GM12801 (cell line): ENCODE data around the gene SLAMF8.

Experiments
- TF ChIP-seq, protein P1 (sequence below): IDR thresholded peaks from one replicate; pipeline ENCODE4 v1.5.1; 2011; ENCODE audit warnings: control low read depth; ENCODE audit not compliant: insufficient read length; ENCODE audit errors: extremely low read depth

Gene SLAMF8

DNA sequence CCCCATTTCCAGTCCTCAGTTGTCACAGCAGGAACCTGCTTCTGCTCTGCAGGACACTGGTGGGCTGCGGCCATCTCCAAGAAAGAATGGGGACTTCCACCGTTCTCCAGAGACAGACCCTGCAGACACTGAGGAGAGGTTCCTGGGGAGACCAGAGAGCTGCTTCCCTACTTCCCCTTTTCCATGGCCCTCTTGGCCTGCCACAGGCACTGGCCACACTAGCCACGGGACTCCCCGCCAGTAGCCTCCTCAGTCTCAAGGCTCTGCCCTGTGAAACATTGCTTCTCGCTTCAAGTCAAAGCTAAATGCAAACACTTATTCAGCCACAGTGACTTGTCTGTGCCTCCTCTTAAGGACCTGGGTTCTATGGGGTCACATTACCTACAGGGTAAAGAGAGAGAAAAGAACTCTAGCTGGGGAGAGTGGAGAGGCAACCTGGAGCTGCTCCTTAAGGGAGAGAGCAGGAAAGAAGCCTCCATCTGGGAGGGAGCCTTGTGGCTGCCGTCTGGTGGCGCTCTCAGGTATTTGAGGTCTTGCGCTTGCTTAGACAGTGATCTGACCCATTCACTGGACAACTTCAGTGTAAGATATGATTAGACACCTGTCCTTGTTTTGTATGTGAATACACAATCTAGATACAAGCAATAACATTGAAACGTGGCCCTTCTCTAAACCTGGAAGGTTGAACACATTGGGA is 5.4 kb upstream of the SLAMF8 start:
- TF ChIP-seq, protein P1, sequence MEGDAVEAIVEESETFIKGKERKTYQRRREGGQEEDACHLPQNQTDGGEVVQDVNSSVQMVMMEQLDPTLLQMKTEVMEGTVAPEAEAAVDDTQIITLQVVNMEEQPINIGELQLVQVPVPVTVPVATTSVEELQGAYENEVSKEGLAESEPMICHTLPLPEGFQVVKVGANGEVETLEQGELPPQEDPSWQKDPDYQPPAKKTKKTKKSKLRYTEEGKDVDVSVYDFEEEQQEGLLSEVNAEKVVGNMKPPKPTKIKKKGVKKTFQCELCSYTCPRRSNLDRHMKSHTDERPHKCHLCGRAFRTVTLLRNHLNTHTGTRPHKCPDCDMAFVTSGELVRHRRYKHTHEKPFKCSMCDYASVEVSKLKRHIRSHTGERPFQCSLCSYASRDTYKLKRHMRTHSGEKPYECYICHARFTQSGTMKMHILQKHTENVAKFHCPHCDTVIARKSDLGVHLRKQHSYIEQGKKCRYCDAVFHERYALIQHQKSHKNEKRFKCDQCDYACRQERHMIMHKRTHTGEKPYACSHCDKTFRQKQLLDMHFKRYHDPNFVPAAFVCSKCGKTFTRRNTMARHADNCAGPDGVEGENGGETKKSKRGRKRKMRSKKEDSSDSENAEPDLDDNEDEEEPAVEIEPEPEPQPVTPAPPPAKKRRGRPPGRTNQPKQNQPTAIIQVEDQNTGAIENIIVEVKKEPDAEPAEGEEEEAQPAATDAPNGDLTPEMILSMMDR: no peak

GRCh38 chr1:159823406-159823805 is 3.3 kb upstream of the SLAMF8 start:
- TF ChIP-seq, protein P1: no peak

DNA sequence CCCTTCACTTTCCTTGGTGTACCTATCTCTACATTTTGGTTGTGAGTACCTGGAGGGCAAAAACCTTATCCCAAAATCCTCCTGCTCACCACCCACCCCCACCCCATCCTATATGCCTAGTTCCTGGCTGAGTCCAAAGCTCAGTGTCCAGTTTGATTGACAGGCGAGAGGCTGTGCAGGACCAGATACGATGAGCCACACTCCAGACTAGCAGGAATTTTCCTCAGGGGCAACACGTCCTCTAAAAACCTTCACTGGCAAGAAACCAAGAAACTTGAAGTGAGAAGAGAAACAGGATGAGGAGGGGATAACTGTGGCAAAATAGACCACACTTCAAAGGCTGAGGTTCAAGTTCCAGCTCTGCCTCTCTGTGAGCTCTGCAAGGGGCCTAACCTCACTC is 1.1 kb upstream of the SLAMF8 start:
- TF ChIP-seq, protein P1: no peak

DNA sequence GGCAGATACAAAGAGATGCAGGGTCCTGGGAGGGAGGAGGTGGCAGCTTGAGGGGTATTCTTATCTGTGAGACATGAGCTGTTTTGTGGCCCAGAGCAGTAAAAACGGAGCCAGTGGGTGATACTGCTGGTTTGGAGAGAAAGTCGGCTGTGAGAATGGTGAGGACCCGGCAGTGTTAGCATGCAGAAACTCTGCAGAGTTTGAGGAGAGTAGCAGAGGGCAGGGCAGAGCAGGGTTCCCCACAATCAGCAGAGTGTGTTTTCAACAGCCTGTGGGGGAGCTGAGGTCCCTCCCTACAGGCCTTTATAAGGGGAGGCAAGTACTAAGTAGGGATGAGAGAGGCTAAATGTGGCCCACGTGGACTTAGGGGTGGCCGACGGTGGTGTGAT is 423 bp downstream of the SLAMF8 start:
- TF ChIP-seq, protein P1: no peak

- TF ChIP-seq, protein P1: no peak
These were observed 876 bp downstream of the SLAMF8 start for GRCh38 chr1:159827549-159827948.

DNA sequence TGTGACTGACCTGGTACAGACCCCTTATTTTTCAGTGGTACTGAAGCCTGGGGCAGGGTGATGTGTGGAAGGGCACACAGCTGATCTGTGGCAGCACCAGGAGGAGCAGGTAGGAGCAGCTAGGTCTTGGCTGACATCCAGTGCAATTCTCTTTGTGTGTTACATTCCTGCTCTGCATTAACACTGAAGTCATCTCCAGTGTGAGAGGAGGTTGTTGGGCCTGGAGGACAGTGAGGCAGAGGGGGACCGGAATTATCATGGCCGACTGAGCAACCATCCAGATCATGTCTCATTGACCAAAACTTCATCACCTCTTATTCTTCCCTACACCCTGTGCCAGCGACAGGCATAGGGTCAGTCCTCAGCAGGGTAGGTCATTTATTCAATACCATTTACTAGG is 1.5 kb downstream of the SLAMF8 start:
- TF ChIP-seq, protein P1: no peak

DNA sequence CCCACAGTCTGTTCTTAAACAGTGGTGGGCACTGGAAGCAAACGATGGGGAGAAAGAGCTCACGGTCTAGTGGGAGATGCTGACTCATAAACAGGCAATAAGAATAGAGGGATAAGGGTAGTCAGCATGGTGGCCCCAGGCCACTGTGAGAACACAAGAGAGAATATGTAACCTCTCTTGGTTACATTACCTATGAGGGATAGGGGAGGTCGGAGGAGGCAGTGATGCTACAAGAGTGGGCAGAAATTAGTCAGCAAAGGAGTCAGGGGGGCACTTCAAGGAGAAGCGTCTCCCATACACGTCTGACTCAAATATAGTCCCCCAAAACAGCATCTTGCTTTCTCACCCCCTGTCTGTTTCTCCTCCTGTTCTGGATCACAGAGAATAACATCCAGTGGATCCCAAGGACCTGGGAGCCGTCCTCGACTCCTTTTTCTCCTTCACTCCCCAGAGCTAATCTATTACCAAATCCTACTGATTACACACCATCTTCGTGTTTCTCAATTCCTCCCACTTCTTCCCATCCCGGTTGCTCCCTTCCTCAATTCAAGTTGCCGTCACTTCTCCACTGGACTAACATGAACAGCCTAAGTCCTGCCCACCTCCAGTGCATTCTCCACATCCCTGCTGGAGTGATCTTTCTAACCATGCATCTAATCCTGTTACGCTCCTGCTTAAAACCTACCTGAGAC is 2.1 kb downstream of the SLAMF8 start:
- TF ChIP-seq, protein P1: no peak
